Measurements from ENCODE around the gene PSMD1.
"Not testable (repeated sequence)": the region's sequence is repeated elsewhere in the genome, so short reads cannot be mapped to it uniquely, and the experiment has no call there.

The PSMD1 gene

DNA sequence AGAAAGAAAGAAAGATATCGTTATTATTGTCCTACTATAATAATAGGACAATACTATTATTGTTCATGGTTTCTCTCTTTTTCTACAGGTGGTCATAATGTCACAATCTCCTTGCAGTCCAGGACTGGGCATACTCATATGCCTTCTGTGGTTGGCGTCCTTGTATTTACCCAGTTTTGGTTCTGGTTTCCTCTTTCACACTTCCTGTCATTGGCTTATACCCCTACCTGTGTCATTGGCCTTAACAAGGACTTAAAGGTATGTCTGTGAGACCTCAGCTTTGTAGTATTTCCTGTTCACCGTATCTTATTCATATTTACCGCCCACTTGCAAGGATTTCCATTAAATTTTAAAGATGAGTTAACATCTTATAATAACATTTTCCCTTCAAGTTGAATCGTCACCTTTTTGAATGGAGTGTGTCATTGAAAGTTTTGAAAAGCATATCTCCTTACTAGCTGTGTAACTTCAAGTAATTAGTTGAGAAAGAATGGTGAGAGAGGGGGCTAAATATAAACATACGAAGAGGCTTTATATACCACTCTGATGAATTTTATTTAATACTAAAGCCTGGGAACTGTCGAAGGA, 104.7 kb downstream of the PSMD1 start:
- no peak for DNase-seq

DNA sequence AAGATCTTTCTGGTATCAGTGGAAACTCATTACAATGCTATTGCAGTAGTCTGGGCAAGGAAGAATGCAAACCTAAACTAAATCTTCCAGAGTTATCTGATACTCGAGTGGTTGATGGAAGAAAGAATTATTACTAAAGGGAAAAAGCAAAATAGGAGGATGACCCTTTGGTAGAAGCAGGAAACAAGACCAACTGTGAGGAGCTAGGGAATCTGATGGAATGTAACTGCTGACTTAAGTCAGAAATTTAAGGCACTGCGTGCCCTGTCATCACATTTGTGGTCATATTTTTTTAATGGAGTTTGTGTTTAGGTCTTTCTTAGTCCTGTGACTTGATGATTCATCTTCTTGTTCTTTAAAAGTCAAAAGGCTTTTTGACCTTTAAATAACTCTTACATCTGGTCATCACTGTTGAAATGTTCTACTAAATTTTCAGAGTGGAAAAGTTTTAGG, 105.2 kb downstream of the PSMD1 start:
- no peak for DNase-seq

DNA sequence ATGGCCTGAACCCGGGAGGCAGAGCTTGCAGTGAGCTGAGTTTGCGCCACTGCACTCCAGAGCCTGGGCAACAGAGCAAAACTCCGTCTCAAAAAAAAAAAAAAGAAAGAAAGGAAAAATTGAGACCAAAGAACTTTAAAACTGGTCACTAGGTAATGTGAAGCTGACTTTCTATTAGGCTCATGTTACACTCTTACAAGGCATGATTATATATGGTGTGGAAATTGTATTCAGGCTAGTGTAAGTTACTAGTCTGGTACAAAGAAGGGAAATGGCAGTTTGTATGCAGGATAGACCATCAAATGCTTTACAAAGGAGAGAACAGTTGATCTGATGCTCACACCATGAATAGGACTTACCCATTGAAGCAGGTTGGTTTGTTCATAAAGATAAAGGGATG, 106.3 kb downstream of the PSMD1 start:
- no peak for DNase-seq

DNA sequence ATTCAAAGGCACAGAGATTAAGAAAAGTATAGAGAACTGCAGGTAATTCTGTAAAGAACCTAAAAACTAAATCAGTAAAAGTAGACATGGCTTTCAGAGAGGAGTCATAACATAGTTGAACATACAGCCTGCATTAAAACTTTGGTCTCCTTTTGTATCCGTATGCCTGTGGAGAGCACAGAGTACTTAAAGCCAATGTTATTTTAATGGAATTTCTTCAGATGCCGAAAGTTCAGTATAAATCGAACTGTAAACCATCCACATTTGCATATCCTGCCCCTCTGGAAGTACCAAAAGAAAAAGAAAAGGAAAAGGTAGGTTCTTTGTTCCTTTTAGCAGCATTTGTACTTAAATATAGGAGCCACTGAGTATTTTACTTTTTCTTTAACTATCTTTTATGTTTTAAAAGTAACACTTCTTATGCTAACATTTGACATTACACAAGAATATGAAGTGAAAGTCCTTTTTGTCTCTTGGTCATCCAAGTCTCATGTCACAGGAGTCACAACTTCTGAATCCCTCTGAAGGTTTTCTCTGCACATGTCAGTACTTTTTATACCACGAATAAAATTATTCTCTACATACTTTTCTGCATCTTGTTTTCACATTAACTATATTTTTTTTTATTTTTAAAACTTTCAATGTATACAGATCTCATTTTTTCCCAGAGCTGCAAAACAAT, 106.9 kb downstream of the PSMD1 start:
- DNase-seq: no peak

DNA sequence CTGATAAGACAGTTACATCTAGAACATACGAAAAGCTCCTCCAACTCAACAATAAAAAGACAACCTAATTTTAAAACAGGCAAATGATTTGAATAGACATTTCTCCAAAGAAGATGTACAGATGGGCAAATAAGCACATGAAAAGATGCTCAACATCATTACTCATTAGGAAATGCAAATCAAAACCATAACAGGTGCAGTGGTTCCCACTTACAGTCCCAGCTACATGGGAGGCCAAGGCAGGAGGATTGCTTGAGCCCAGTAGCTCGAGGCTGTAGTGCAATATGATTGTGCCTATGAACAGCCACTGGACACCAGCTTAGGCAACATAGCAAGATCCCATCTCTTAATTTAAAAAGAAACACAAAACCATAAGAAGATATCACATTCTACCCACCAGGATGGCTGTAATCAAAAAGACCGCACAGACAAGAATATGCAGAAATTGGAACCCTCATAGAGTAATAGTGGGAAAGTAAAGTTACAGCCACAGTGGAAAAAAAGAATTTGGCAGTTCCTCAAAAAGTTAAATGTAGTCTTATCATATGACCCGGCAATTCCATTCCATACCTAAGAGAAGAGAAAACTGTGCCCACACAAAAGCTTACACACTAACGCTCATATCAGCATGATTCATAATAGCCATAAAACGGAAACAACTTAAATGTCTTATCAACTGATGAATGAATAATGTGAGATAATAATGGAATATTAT, 111.2 kb downstream of the PSMD1 start:
- no peak for DNase-seq

DNA sequence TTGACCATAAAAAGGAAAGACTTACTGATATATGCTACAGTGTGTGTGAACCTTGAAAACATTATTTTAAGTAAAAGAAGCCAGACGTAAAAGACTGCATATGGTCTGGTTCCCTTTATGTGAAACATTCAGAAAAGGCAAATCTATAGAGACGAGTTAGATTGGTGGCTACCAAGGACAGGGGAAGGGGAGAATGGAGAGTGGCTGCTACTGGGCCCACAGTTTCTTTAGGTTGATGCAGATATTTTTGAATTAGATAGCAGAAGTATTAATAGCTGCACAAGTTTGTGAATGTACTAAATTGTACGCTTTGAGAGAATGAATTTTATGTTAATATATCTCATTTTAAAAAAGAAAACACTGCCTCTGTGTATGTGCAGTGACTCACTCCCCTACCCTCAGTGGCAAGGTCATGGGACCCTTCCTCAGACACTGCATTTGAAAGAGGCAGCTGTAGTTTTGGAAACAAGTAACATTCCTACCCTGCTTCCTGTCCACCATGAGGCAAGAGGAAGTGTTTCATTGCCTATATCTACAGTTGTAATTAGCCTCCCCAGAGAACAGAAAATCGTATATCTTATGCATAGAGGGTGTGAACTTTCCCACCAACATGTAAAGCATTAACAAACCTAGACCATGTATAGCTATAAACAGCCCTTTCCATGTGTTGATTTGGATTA, 111.9 kb downstream of the PSMD1 start:
- no peak for DNase-seq

DNA sequence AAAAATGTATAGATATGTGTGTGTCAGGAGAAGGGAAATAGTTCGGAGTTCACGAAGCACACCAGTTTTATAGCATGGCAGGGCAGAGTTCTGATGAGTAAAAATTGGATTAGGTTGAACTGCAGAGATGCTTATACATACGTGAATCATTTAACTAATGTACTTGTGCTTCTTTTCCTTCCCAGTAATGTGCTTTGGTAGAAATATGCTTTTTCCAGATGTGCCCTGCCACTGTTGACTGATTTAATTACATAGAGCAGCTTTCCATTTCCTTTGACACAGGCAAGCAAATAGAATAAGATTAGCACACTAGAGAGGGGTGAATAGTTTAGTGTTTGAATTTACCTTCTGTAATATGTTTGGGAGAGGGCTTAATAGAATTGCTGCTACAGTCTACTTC, 112.8 kb downstream of the PSMD1 start:
- no peak for DNase-seq

DNA sequence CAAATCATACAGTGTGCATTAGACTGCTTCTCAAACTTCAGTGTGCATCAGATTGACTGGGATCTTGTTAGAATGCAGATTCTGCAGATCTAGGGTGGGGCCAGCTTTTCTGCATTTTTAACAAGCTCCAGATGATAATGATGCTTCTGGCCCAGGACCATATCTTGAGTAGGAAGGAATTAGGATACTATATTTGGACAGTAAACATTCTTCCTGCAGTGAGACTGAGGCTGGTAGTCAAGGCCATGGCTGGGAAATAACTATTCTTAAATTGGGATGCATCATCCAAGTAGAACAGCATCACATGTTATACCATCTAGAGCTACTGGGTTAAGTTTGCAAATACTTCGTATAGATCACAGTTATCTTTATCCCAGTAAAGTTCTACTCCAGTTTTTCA, 113.4 kb downstream of the PSMD1 start:
- no peak for DNase-seq

DNA sequence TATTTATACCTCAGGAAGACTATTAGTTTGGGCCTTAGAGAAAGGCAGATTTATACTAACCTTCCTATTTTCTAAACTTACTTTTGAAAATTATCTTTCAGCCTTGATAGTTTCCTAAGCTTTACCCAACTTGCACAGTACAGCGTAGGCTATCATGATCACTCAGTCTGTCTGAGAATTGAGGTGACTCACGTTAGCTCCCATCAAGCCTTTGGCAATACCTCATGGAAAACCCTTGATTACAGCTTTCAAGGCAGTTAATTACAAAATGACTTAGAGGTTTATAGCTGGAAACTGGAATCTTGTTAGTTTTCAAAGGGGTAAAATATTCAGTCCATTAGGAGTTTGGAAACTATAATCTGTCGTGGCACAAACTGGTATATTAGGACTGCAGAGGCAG, 115.4 kb downstream of the PSMD1 start:
- no peak for DNase-seq

DNA sequence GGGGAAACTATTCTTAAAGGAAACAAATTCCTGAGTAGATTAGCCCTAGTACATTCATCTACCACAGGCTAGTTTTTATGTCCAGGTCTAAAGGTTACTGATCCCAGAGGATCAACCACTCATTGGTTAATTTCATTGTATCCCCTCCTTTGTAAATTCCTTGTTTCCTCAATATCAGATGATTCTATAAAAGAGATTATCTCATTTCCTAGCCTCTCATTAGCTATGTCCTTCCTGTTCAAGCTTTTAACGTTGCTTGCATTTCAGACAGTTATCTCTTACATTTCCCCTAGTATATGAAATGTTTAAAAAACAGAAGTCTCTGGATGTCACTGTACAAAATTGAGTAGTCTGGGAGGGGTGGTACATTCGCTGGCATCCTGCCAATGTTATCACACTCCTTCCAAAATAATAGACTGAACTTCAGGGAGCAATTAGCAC, 117.6 kb downstream of the PSMD1 start:
- no peak for DNase-seq

DNA sequence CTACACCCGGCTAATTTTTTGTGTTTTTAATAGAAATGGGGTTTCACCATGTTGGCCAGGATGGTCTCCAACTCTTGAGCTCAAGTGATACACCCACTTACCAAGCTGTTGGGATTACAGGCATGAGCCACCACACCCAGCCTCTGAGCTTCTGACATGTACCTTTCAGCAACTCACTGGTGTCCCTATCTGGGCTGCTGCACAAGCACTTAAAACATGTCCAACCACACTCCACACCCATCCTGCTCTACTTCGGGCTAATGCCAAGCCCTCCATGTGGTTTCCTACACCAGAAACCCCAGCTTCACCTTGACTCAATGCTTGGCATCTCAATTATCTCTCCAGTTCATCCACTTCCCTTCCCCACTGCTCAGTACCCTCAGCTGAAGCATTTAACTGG, 119.4 kb downstream of the PSMD1 start:
- no peak for DNase-seq

DNA sequence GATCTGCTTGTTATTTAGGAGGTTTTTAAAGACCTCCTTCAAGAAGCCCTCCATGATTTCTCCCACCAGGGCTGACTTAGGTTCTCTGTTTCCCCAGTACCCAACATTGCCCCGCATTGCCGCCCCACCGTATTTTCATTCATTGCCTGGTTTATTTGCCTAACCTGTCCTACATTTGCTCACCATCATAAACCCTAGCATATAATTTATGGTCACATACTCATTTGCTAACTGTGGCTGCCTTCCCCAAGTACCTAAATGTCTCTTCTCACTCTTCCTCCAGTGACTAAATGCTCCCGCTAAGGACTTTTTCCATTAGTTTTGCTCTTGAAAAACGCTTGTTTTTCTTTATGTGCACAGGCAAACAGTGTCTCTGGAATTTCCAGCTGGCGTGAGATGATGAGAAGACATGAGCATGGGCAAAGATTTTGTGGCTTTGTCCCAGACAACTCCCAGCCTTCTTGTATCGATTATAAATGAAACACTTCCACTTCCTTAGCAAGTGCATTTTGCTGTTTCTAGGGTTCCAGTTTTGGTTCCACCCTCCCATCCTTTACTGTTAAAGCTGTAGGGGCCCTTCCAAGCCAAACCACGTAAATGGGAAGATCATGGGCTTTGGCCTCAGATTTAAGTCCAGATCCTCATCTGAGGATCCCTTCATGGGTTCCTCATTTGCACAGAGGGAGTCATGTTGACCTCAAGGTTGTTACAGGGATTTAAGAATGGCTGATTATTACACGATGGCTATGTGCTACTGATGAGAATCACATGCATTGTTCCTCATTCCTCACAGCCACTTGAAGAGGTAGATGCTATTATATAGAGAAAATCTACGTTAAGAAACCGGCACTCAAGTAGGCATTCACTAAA, 120.7 kb downstream of the PSMD1 start:
- no peak for DNase-seq

DNA sequence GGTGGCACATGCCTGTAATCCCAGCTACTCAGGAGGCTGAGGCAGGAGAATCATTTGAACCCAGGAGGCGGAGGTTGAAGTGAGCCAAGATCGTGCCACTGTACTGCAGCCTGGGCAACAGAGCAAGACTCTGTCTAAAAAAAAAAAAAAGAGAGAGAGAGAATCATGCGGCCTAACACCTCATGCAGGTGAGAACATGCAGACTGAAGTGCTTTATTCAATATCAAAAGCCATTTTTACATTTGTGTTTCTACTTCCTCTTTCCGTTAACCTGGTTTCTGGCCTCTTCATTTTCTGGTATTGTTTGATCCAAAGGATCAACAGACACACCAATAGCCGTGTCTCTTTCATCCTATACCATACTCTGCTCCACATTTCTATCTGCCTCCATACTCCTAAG, 122.1 kb downstream of the PSMD1 start:
- DNase-seq: not testable (repeated sequence)

DNA sequence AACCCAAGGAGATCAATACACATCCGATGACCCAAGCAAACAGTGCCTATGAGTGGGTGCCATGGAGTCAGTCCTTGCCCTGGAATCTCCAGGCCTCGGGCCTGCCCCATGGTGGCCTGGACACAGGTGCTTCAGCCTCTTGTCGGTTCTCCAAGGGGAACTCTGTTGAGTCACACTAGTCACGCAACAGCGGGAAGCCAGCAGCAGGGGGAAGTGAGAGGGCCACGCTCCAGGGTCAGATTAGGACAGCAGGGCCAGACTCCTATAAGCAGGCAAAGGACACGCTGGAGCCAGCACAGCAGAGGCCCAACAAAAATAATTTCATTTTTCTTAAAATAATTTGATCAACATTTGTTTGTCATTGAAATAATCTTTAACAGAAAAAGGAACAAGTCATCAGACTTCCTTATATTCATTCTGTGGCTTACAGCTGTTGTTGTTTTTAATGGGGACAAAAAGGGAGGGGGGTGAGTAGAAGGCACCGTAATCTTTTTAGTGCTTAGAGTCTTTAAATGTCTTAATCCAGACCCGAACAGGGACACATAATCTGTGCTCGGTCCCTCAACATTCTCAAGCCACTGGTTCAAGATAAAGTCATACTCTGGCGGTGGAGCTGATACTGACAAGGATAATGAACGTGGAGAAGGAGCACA, 125.3 kb downstream of the PSMD1 start:
- DNase-seq: peak; percentile 70

DNA sequence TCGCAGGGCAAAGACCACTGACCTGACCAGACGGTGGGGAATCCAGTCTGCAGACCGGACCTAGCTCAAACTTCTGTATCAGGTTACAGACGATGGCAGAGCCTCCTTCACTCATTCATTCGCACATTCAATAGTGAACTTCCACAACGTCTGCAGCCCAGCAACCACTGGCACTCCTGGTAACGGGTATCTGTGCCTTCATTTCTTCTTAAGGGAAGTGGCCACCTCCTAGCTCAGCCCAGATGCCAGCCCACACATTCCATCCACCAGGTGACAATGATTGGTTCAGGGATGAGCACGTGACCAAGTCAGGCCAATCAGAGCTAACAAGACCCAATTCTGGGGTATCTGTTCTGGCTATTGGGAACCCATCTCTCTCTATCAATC, 125.8 kb downstream of the PSMD1 start:
- no peak for DNase-seq

DNA sequence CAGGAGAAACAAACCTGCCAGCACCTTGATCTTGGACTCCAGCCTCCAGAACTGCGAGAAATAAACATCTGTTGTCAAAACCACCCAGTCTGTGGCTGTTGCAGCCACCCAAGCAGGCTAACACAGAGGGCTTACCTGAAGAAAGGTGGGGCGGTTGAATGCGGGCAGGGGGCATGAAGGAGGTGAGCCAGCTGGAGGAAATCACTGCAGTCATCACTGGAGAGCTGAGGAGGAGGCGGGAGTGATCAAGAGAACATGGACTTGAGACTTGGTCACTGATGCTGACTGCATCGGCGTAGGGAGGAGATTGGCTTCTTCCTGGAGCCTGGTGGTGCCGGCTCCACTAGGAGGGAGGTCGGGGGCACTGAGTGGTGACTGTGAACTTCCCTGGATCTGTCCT, 127.2 kb downstream of the PSMD1 start:
- no peak for DNase-seq

DNA sequence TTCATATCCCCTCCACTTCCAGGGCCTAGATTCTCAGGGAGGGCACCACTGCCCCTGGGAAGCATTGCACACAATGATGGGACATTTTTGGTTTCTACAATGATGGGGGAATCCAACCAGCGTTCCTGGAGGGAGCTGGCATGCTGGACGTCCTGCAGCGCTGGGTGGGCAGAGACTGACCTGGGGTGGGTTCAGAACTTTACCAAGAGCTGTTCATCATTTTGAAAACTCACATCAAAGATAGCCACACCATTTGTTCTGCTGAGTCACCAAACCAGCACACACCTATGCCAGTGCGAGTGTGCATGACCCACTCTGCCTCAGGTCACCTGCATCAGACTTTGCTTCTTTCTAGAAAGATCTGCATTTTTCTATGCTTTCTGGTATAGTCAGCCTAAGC, 127.7 kb downstream of the PSMD1 start:
- no peak for DNase-seq

DNA sequence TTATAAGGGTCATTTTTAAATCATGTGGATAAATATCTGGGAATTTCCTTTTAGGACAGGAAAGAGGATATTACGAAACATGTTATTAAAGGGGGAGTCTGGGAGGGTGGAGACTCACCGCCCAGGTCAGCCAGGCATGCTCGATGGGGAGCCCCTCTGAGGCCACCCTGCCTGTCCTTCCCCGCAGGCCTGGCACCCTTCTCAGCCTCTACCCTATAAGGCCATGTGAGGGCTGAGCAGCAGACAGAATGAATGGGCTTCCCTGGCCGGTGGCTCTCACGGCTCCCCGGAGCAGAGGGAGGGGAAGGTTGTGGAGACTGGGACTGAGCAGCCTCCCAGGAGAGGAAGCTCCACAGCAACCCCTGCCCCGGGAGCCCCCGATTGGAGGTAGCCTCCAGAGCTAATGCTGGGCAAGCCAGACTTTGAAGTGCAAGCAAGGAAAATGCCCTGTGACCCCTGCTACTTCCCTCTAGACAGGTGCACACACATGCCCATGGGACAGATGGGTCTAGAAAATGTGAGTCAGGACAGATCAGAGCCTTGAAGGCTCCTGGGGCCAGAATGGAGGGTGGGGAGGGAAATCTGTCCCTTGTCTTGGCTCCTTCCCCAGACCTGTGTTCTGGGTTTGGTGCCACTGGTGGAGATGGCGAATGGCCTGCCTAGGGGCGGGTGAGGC, 128.5 kb downstream of the PSMD1 start:
- DNase-seq: no peak

DNA sequence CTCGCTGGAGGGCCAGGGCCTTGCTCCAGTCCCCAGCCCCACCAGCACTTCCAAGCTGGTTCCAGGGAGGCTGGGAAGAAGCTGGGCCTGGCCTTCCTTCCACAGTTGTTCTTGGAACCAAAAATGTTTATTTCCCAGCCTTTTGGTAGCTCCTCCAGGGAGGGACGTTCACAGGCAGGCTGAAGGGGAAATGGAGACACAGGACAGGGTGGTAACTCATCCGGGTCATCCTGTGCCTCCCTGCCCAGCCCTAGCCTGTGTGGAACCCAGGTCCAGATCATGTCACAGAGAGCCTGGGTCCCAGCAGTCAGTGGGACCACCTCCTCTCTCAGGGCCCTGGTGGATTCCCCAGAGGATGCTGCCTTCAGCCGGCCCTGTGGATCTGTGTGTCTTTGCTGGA, 129.2 kb downstream of the PSMD1 start:
- DNase-seq: no peak

DNA sequence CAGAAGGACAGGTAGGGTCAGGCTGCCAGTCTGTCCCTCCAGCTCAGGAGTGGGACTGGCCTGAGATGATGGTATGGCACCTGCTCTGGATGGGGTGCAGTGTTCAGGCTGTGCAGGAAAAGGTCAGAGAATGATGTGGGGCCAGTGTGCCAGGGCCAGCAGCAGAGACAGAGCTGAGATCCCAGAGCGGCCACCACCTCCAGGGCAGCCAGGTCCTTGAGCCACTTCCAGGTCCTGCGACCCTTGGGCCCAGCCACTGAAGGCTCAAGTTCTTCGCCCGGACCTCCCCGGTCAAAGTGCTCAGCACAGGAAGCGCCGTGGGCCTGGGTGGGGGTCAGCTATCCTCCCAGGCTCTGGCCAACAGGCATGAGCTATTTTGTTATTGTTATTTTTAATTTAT, 129.7 kb downstream of the PSMD1 start:
- no peak for DNase-seq

DNA sequence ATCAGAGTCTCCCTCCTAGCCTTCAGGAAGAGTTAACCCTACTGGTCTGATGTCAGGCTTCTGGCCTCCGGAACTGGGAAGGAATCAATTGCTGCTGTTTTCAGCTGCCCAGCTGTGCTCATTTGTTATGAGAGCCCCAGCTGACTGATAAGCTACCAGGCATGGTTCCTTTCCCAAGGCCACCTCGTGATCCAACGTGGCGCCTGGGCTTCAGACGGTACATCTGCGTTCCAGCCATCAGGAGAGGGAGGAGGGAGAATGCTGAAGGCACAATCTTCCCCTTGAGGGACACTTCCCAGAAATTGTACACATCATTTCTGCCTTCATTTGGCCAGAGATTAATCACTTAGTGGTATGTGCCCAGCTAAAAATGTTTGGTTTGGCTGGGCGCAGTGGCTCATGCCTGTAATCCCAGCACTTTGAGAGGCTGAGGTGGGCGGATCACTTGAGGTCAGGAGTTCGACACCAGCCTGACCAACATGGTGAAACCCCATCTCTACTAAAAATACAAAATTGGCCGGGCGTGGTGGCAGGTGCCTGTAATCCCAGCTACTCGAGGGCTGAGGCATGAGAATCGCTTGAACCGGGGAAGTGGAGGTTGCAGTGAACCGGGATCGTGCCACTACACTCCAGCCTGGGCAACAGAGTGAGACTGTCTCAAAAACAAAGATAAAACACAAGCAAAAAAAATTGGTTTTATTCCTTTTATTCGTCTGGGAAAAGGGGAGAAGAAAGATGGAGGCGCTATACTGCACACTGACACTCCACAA, 131.3 kb downstream of the PSMD1 start:
- no peak for DNase-seq
